GM19193 (cell line): ENCODE data around the gene CDADC1.

Experiments used
- POLR2A ChIP-seq: IDR thresholded peaks from 4 replicates; pipeline ENCODE4 v1.6.1; 2011; ENCODE audit not compliant: insufficient read depth, insufficient read length; ENCODE audit errors: extremely low read depth

The CDADC1 gene

GRCh38 chr13:49220856-49221589 lies 26.7 kb upstream of the CDADC1 start:
- TF ChIP-seq POLR2A: no peak

GRCh38 chr13:49221590-49221965 lies 26.1 kb upstream of the CDADC1 start:
- TF ChIP-seq POLR2A: no peak

GRCh38 chr13:49225223-49226042 lies 22.3 kb upstream of the CDADC1 start:
- no peak for TF ChIP-seq POLR2A

GRCh38 chr13:49226613-49227012 lies 21.1 kb upstream of the CDADC1 start:
- no peak for TF ChIP-seq POLR2A

GRCh38 chr13:49234741-49235140 lies 13.0 kb upstream of the CDADC1 start:
- TF ChIP-seq POLR2A: no peak

- TF ChIP-seq POLR2A: no peak
Observed at GRCh38 chr13:49235856-49236431, 11.8 kb upstream of the CDADC1 start.

GRCh38 chr13:49238621-49239020 lies 9.1 kb upstream of the CDADC1 start:
- TF ChIP-seq POLR2A: no peak

GRCh38 chr13:49240017-49240416 lies 7.7 kb upstream of the CDADC1 start:
- no peak for TF ChIP-seq POLR2A

GRCh38 chr13:49241296-49241695 lies 6.4 kb upstream of the CDADC1 start:
- no peak for TF ChIP-seq POLR2A

GRCh38 chr13:49245101-49245500 lies 2.6 kb upstream of the CDADC1 start:
- TF ChIP-seq POLR2A: no peak

- no peak for TF ChIP-seq POLR2A
Observed at GRCh38 chr13:49246850-49247642, 679 bp upstream of the CDADC1 start.

GRCh38 chr13:49248622-49249002 lies 887 bp downstream of the CDADC1 start:
- no peak for TF ChIP-seq POLR2A

GRCh38 chr13:49251326-49251725 lies 3.6 kb downstream of the CDADC1 start:
- no peak for TF ChIP-seq POLR2A

- no peak for TF ChIP-seq POLR2A
Observed at GRCh38 chr13:49253310-49253709, 5.6 kb downstream of the CDADC1 start.

GRCh38 chr13:49254007-49254406 lies 6.3 kb downstream of the CDADC1 start:
- TF ChIP-seq POLR2A: no peak

GRCh38 chr13:49256841-49257240 lies 9.1 kb downstream of the CDADC1 start:
- TF ChIP-seq POLR2A: no peak
